Left renal pelvis (tissue), 4 donors: ENCODE results near the gene LRRC27. TPM values are rescaled to one million over a fixed set of nuclear protein-coding genes. Genes with fewer than 3 reads are reported as not detected.
"Not testable (repeated sequence)": the region's sequence is repeated elsewhere in the genome, so short reads cannot be mapped to it uniquely, and the experiment has no call there.

ENCODE experiments used
- DNase-seq, 4 donors: peaks; one replicate each; pipeline ENCODE4 v3.0.0-alpha.2; 2013; ENCODE audit warnings: low read depth in 4 of 4, low spot score in 3 of 4
- polyA plus RNA-seq, 4 donors: library from polyadenylated mRNA; unstranded; fragments of 120-200 nt; gene quantifications; one replicate each; pipeline ENCODE4 v1.2.1, GENCODE V29; 2013; ENCODE audit not compliant: insufficient read length in 4 of 4

The LRRC27 gene
- 10 to 100 TPM; 14.2 to 34.7 (median 25.4) TPM for polyA plus RNA-seq

- DNase-seq: peak; percentile 93 to 98 (median 95)
Observed at GRCh38 chr10:132331601-132332432, at the start of gene LRRC27. Gene LRRC27 (plus strand): TSS chr10:132332193. CDS start chr10:132333525, 1,332 bp downstream.

GRCh38 chr10:132282667-132283603 is 49.1 kb upstream of the LRRC27 start:
- no peak for DNase-seq

GRCh38 chr10:132283604-132284382 is 48.2 kb upstream of the LRRC27 start:
- DNase-seq: no peak

- DNase-seq: no peak
Observed at GRCh38 chr10:132289439-132289838, 42.6 kb upstream of the LRRC27 start.

- DNase-seq: no peak
Observed at GRCh38 chr10:132290631-132291030, 41.4 kb upstream of the LRRC27 start.

- no peak for DNase-seq
Observed at GRCh38 chr10:132291826-132292225, 40.2 kb upstream of the LRRC27 start.

- no peak for DNase-seq
Observed at GRCh38 chr10:132292287-132293200, 39.4 kb upstream of the LRRC27 start.

- no peak for DNase-seq
Observed at GRCh38 chr10:132293201-132293812, 38.7 kb upstream of the LRRC27 start.

GRCh38 chr10:132293813-132294520 is 38.0 kb upstream of the LRRC27 start:
- no peak for DNase-seq

- no peak for DNase-seq
Observed at GRCh38 chr10:132294561-132295318, 37.3 kb upstream of the LRRC27 start.

GRCh38 chr10:132295481-132295880 is 36.5 kb upstream of the LRRC27 start:
- DNase-seq: not testable (repeated sequence)

- DNase-seq: no peak
Observed at GRCh38 chr10:132296666-132297443, 35.1 kb upstream of the LRRC27 start.

GRCh38 chr10:132297526-132297925 is 34.5 kb upstream of the LRRC27 start:
- DNase-seq: no peak

- DNase-seq: no peak
Observed at GRCh38 chr10:132298038-132298881, 33.7 kb upstream of the LRRC27 start.

GRCh38 chr10:132299371-132300336 is 32.3 kb upstream of the LRRC27 start:
- no peak for DNase-seq
